Activated T-cell treated with anti-CD3 and anti-CD28 coated beads, Interleukin-2, amount 50 U/mL, for 72 hours (primary cell): ENCODE results near the gene OSBPL8. TPM values are rescaled to one million over a fixed set of nuclear protein-coding genes. Genes with fewer than 3 reads are reported as not detected.

Experiments
- ATAC-seq, 2 donors: fragments of 150-1000 bp; cut with Tn5 transposase; replicated peaks in 1 of 2; 2 replicates each; pipeline ENCODE4 v1.10.0; 2021; ENCODE audit warnings: moderate library complexity in 2 of 2, mild to moderate bottlenecking in 1 of 2
- DNase-seq, 2 donors: peaks; one replicate each; pipeline ENCODE4 v3.0.0; 2021 to 2022; ENCODE audit warnings: mixed read lengths in 1 of 2
- H3K27ac Mint-ChIP-seq: one replicate; pipeline ENCODE4 v1.8.0; 2022; ENCODE audit warnings: mild to moderate bottlenecking, moderate library complexity, mixed read lengths
- H3K27me3 Mint-ChIP-seq: one replicate; pipeline ENCODE4 v1.8.0; 2022; ENCODE audit warnings: low read depth, mixed read lengths
- H3K36me3 Mint-ChIP-seq, 2 donors: one replicate each; pipeline ENCODE4 v1.8.0; 2022; ENCODE audit warnings: mixed read lengths in 2 of 2, mild to moderate bottlenecking in 1 of 2; ENCODE audit not compliant: insufficient read depth in 2 of 2
- H3K4me1 Mint-ChIP-seq: one replicate; pipeline ENCODE4 v1.8.0; 2022; ENCODE audit warnings: low read depth, mixed read lengths
- H3K4me3 Mint-ChIP-seq, 2 donors: one replicate each; pipeline ENCODE4 v1.8.0; 2022; ENCODE audit warnings: mild to moderate bottlenecking in 2 of 2, mixed read lengths in 2 of 2, moderate library complexity in 2 of 2
- H3K9me3 Mint-ChIP-seq, 2 donors: one replicate each; pipeline ENCODE4 v1.8.0; 2022; ENCODE audit warnings: mixed read lengths in 2 of 2
- total RNA-seq, 2 donors: library from RNA; stranded (reverse); gene quantifications; one replicate each; pipeline ENCODE4 v1.2.3, GENCODE V29; 2022

The OSBPL8 gene
- total RNA-seq, 2 donors from 2014 or later = 75.0 to 75.6 TPM

DNA sequence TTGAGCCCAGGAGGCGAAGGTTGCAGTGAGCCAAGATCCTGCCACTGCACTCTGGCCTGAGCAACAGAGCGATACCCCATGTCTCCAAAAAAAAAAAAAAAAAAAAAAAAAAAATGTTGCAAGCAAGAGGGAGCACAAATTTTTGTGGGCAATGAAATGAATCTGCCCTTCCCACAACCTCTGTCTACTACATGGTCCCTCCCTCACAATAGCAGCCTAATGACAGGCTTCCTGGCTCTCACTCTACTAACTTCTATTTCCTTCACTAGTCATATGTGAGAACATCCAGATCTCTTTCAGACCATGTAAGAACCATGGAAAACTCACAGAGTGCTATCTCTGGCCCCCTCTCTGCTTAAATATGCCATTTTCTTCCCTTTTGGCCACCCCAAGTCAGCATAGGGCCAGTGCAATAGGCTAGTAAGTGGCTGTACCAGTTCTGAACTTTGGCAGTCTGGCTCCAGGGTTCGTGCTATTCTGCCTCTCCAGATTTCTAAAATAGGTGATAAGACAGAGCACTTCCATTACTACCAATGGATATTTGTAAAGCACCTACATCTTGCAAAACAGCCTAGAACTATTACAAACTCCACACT is 7.1 kb downstream of the OSBPL8 start:
- Mint-ChIP-seq H3K4me3 (no peak overlapping the region), H3K9me3 (no peaks in the 10 kb centered on the region), H3K27me3 (no peaks in the 10 kb centered on the region), H3K36me3 (peaks cover 0 to 4% of the 10 kb centered on the region in 2 donors), H3K4me1 (peaks cover 85% of the 10 kb centered on the region), H3K27ac (no peak overlapping the region)
- ATAC-seq (peak; percentile 49 to 58), DNase-seq (no peak)

DNA sequence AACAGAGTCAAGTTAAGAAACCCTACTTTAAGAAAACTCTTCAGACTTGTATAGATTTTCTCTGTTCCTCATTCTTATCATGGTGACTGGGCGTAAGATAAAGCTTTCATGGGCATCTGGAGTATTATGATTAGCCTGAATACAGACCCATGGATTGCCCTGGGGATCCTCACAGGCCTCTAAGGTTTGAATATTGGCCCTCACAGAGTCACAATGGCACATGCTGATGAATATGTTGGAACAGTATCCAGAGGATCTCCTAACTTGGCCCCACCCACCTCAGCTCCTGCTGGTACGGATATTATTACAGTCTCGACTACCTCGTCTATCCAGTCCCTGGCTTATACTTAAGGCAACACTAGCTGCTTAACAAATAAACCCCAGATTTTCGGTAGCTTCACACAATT is 8.1 kb downstream of the OSBPL8 start:
- no peak for DNase-seq
- H3K36me3 Mint-ChIP-seq = peaks cover 0 to 6% of the 10 kb centered on the region in 2 donors

DNA sequence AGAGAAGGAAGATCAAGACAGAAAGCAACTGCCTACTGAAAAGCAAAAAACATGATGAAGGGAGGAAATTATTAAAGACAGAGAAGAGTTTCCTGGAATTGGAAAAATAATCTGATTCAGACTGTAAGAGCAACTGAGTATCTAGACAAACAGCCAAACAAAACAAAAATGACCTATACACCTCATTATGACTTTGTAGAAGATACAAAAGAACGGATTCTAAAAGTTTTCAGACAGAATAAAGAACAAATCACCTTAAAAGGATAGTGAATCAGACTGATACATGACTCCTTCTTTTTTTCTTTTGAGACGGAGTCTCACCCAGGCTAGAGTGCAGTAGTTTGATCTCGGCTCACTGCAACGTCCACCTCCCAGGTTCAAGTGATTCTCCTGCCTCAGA is 10.4 kb downstream of the OSBPL8 start:
- Mint-ChIP-seq H3K27ac (peak overlapping the region; percentile 74), H3K36me3 (peaks cover 0 to 5% of the 10 kb centered on the region in 2 donors), H3K9me3 (no peaks in the 10 kb centered on the region), H3K4me1 (peaks cover 84% of the 10 kb centered on the region), H3K27me3 (no peaks in the 10 kb centered on the region), H3K4me3 (peak overlapping the region in 1 of 2 donors; percentile 37)
- DNase-seq = no peak
- ATAC-seq = no peak

More for the DNA sequence above, 8.1 kb downstream of the OSBPL8 start:
- no peak for ATAC-seq
- Mint-ChIP-seq H3K27ac (no peak overlapping the region), H3K27me3 (no peaks in the 10 kb centered on the region), H3K4me1 (peaks cover 90% of the 10 kb centered on the region), H3K9me3 (no peaks in the 10 kb centered on the region), H3K4me3 (no peak overlapping the region)

DNA sequence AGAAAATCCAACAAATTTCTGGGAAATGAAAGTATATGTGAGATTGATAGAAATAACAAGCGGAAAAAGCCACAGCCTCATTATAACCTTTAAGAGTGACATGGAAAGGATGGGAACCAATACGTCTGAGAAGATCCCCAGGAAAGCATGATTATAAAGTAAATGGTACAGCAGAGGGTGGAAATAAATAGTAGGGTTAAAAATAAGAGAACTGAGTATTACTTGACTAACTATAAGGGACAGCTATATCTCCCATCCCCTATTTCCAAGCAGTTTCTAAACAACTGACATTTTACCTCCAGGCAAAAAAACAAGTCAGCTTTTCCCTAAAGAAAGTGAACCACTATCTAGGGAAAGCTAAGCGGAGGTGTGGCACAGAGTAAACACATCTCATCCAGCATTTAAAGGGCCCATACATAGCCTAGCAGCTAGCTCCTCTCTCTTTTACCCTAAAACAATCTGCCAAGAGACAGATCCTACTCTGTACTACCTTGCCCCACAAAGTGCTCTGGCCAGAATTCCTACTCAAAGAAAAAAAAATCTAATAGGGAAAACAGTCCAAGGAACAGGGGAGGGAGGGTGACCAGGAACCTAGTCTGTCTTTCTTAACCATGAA is 11.2 kb downstream of the OSBPL8 start:
- H3K36me3 Mint-ChIP-seq = peaks cover 0 to 5% of the 10 kb centered on the region in 2 donors
- no peaks in the 10 kb centered on the region for H3K9me3 Mint-ChIP-seq
- H3K27ac Mint-ChIP-seq = peak overlapping the region; percentile 74
- H3K27me3 Mint-ChIP-seq = no peaks in the 10 kb centered on the region
- peak overlapping the region in 1 of 2 donors; percentile 27 for H3K4me3 Mint-ChIP-seq
- no peak for DNase-seq
- peaks cover 87% of the 10 kb centered on the region for H3K4me1 Mint-ChIP-seq
- ATAC-seq = no peak

DNA sequence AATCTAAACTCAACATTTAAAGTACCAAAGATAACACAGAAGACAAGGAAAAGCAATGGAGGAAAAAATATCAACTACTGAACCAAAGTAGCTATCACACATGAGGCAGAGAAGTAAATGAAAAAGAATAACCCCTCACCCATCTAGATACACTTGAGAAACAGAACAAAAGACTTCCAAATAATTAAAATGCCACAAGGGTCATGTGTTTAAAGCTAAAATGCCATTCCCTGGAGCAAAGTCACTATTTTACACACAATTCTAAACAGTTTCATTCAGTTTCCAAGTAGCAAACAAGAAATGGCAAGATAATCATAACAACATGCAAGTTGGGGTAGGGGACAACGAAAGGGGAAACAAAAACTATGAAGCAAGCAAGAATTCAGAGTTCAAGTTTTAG is 12.0 kb downstream of the OSBPL8 start:
- Mint-ChIP-seq H3K9me3 (no peaks in the 10 kb centered on the region), H3K27ac (no peak overlapping the region), H3K36me3 (peaks cover 0 to 5% of the 10 kb centered on the region in 2 donors), H3K4me3 (peak overlapping the region in 1 of 2 donors; percentile 15), H3K4me1 (peaks cover 87% of the 10 kb centered on the region), H3K27me3 (no peaks in the 10 kb centered on the region)
- ATAC-seq = no peak
- no peak for DNase-seq

DNA sequence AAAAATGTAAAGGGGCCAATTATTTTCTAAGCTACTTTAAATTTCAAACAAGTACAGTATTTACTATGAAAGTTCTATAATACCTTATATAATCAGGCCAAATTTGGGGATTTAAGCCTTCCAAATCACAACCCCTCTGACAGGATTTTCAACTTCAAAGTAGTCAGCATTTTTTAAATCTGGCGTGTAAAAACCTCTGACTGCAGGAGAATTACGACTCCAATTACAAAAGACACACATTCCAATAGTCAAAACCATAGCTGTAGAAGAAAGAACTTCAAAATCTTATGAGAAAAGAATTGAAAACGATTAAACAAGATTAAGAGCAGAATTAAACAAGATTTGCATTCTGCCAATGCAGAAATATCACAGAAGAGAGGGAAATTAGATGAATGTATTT is 12.7 kb downstream of the OSBPL8 start:
- peaks cover 87% of the 10 kb centered on the region for H3K4me1 Mint-ChIP-seq

DNA sequence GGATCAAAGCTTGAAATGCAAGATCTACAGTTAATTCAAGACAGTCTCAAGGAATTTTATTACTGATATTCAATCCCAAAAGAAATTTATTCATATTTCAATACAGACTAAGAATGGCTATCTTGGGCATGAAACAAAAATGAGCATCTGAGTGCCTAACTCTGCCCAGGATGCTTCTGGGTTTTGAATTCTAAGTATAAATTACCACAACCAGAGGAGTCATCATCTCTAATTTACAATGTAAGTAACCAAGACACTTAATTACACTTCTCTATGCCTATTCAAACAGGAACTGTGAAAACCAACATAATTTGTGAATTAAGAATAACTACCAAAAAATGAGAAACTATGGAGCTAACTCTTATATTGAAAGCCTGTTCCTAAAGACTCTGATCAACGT is 14.1 kb downstream of the OSBPL8 start:
- peak overlapping the region in 1 of 2 donors; percentile 45 for H3K4me3 Mint-ChIP-seq
- no peaks in the 10 kb centered on the region for H3K27me3 Mint-ChIP-seq
- peaks cover 0 to 5% of the 10 kb centered on the region in 2 donors for H3K36me3 Mint-ChIP-seq
- no peaks in the 10 kb centered on the region for H3K9me3 Mint-ChIP-seq
- peak; percentile 77 to 79 for ATAC-seq
- DNase-seq = no peak
- peaks cover 76% of the 10 kb centered on the region for H3K4me1 Mint-ChIP-seq
- H3K27ac Mint-ChIP-seq = no peak overlapping the region

More for the DNA sequence above, 12.7 kb downstream of the OSBPL8 start:
- ATAC-seq = no peak
- DNase-seq = no peak
- H3K9me3 Mint-ChIP-seq = no peaks in the 10 kb centered on the region
- no peaks in the 10 kb centered on the region for H3K27me3 Mint-ChIP-seq
- H3K4me3 Mint-ChIP-seq = peak overlapping the region in 1 of 2 donors; percentile 37
- no peak overlapping the region for H3K27ac Mint-ChIP-seq
- H3K36me3 Mint-ChIP-seq = peaks cover 0 to 5% of the 10 kb centered on the region in 2 donors

DNA sequence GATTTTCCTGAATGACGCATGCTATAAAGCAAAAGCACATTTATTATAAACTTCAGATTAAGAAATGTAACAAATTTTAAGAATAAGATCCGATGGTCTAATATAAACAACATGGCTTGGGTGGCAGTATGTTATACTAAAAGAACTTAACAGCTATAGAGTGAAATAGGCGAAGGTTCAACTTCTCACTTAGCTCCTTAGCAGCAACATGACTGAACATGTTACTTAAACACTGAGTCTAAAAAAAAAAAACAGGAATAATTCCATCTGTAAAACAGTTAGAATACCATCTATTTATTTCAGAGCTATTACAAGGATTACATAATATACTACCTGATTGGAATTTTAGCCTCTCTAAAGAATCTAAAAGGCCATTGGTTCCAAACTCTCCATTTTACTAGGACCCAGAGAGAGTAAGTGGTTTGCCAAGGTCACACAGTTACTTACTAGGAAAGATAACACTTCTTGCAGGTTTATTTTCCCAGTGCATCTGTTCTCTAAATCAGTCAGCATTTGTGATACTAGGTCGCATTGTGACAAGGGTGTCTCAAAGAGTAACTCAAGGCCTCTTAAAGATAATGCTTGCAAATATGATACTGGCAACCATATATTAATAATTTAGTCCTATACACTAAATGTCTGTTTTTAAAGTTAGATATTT is 14.8 kb downstream of the OSBPL8 start:
- peak overlapping the region in 1 of 2 donors; percentile 16 for H3K4me3 Mint-ChIP-seq
- no peaks in the 10 kb centered on the region for H3K9me3 Mint-ChIP-seq
- H3K27ac Mint-ChIP-seq = no peak overlapping the region
- no peaks in the 10 kb centered on the region for H3K27me3 Mint-ChIP-seq
- ATAC-seq (peak; percentile 67 to 70), DNase-seq (no peak)
- H3K4me1 Mint-ChIP-seq = peaks cover 73% of the 10 kb centered on the region
- peaks cover 0 to 3% of the 10 kb centered on the region in 2 donors for H3K36me3 Mint-ChIP-seq

DNA sequence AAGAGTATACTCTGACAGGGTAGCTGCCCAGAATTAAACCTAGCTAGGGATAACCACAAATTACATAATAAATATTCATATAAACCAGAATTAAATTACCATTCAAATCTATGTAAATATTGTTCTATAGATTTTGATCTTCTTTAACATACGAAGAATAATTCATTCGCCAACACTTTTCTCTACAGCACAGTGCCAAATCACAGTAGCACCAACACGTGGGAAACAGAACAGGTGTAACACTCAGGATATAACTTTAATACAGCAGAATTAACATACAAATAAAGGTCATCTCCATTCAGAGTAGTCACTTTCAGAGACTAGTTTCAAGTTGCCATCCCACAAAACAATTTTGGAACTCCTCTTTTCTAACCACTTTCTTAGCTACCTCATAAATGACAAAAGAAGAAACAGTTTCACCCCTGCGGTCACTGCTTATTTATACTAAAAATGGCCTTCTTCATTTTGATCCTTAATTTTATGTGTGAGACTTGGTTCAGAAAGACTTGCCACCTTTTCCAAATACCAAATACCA is 15.7 kb downstream of the OSBPL8 start:
- no peaks in the 10 kb centered on the region for H3K27me3 Mint-ChIP-seq
- H3K9me3 Mint-ChIP-seq = no peaks in the 10 kb centered on the region
- no peak for ATAC-seq
- H3K36me3 Mint-ChIP-seq = peaks cover 0 to 2% of the 10 kb centered on the region in 2 donors
- H3K27ac Mint-ChIP-seq = no peak overlapping the region
- no peak overlapping the region for H3K4me3 Mint-ChIP-seq
- H3K4me1 Mint-ChIP-seq = peaks cover 70% of the 10 kb centered on the region
- DNase-seq = no peak

DNA sequence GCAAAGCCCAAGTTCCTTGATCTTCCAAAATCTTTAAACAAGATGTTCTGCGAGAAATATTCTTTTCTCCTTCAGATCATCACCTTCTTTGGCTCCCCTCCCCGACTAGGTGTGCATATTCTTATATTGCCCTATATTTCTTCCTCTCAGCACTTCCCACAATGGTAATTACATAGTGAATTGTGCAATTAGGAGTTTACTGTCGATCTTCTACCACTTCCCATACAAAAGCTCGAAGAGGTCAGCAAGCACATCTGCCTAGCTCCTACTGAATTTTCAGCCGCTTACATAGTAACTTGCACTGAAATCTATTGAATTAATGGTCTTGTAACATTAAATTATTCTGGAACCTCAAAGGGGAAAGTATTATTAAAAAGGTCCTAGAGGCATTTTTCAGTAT is 16.7 kb downstream of the OSBPL8 start:
- peaks cover 60% of the 10 kb centered on the region for H3K4me1 Mint-ChIP-seq
- ATAC-seq = no peak
- no peak overlapping the region for H3K4me3 Mint-ChIP-seq
- H3K9me3 Mint-ChIP-seq = no peaks in the 10 kb centered on the region
- no peak for DNase-seq
- peaks cover 0 to 2% of the 10 kb centered on the region in 2 donors for H3K36me3 Mint-ChIP-seq
- H3K27me3 Mint-ChIP-seq = no peaks in the 10 kb centered on the region
- peak overlapping the region; percentile 61 for H3K27ac Mint-ChIP-seq

DNA sequence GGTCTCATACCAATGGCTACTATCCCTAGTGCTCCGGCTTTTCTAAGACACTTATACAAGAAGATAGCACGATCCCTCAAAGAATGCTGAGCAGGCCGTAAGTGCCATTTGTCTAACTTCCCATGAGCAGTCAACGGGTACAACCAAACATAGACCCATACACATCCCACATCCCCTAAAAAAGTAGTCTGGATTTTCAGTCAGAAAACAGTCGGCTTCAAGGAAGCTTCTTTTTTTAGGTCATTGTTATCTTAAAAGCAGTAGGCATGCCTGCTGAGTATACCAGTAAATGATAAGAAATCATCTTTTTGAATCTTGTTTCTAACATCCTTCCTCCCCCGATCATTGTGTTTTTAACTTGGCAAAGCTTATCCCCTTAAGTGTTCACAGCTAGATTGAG is 19.8 kb downstream of the OSBPL8 start:
- DNase-seq = no peak
- Mint-ChIP-seq H3K4me1 (peaks cover 51% of the 10 kb centered on the region), H3K27me3 (no peaks in the 10 kb centered on the region), H3K27ac (no peak overlapping the region), H3K36me3 (peaks cover 4 to 10% of the 10 kb centered on the region in 2 donors), H3K9me3 (no peaks in the 10 kb centered on the region), H3K4me3 (peak overlapping the region in 1 of 2 donors; percentile 27)
- ATAC-seq = no peak

DNA sequence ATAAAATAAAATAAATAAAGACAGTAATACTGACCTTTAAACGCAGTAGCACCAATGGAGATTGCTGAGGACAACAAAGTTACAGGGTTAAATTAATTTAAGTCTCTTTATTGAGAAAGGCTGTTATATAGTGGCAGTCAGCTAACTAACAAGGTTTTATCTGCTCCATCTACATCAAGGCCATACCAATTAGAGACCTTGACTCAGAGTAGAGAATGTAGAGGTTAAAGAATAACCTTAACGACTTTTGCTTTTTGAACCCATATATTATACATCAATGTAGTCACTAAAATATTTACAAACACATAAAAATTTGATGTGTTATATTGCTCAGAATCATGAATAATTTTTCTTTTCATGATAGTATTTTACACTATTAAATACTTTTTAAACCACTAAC is 21.6 kb downstream of the OSBPL8 start:
- Mint-ChIP-seq H3K36me3 (peaks cover 4 to 14% of the 10 kb centered on the region in 2 donors), H3K27me3 (no peaks in the 10 kb centered on the region), H3K9me3 (no peaks in the 10 kb centered on the region), H3K4me1 (peaks cover 45% of the 10 kb centered on the region), H3K4me3 (no peak overlapping the region), H3K27ac (no peak overlapping the region)
- ATAC-seq = no peak
- no peak for DNase-seq

DNA sequence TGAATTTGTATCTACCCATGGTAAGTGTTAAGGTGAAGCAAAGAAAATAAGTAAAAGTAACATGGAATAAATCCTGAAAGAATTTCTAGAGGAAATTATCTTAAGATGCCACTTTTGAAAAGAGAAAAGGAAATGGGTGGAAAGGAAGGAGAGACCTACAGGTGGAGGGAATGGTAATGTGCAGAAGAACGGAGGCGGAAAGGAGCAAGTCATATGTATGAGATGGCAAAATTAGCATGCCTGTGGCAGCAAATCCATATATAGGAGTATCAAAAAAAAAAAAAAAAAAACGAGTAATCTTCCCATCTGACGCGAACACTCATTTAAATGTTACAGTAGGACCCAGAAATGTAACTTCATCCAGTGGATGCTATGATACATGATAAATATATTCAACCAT is 23.0 kb downstream of the OSBPL8 start:
- H3K9me3 Mint-ChIP-seq = no peaks in the 10 kb centered on the region
- H3K27me3 Mint-ChIP-seq = no peaks in the 10 kb centered on the region
- peaks cover 41% of the 10 kb centered on the region for H3K4me1 Mint-ChIP-seq
- H3K36me3 Mint-ChIP-seq = peaks cover 4 to 14% of the 10 kb centered on the region in 2 donors
- peak overlapping the region; percentile 4 for H3K27ac Mint-ChIP-seq
- DNase-seq (no peak), ATAC-seq (no peak)
- H3K4me3 Mint-ChIP-seq = no peak overlapping the region
